GM21737 (cell line): ENCODE results near the gene SF3B2.
"Not testable (repeated sequence)": the region's sequence is repeated elsewhere in the genome, so short reads cannot be mapped to it uniquely, and the experiment has no call there.

Experiments
- ATAC-seq: cut with Tn5 transposase; IDR thresholded peaks from one replicate; pipeline ENCODE4 v1.9.1; 2021; ENCODE audit warnings: mild to moderate bottlenecking, moderate library complexity; ENCODE audit not compliant: unreplicated experiment

The SF3B2 gene

GRCh38 chr11:66106786-66107599 lies 54.8 kb downstream of the SF3B2 start:
- no peak for ATAC-seq

GRCh38 chr11:66107600-66108510 lies 55.7 kb downstream of the SF3B2 start:
- no peak for ATAC-seq

- no peak for ATAC-seq
Observed at GRCh38 chr11:66109294-66109693, 57.1 kb downstream of the SF3B2 start.

- no peak for ATAC-seq
Observed at GRCh38 chr11:66111158-66111557, 59.0 kb downstream of the SF3B2 start.

- no peak for ATAC-seq
Observed at GRCh38 chr11:66112041-66112491, 59.9 kb downstream of the SF3B2 start.

GRCh38 chr11:66112601-66113499 lies 60.7 kb downstream of the SF3B2 start:
- ATAC-seq = no peak

- not testable (repeated sequence) for ATAC-seq
Observed at GRCh38 chr11:66114957-66115356, 62.8 kb downstream of the SF3B2 start.

- peak; percentile 52 for ATAC-seq
Observed at GRCh38 chr11:66115638-66116301, 63.6 kb downstream of the SF3B2 start.

GRCh38 chr11:66116576-66117361 lies 64.6 kb downstream of the SF3B2 start:
- no peak for ATAC-seq

GRCh38 chr11:66118847-66119246 lies 66.7 kb downstream of the SF3B2 start:
- ATAC-seq = no peak
